Spleen (tissue), 11 donors: ENCODE results near the gene CPLANE1. TPM values are rescaled to one million over a fixed set of nuclear protein-coding genes. Genes with fewer than 3 reads are reported as not detected.

ENCODE experiments used
- DNase-seq: peaks from one replicate; pipeline ENCODE4 v3.0.0-alpha.2; 2020
- H3K27ac ChIP-seq, 8 donors: fragments of 200-600 bp; sonication (generic) in 7 of 8; 1 replicate in 4 of 8; 2 replicates in 4 of 8; pipeline versions ENCODE4 v1.5.0 to v1.8.0; 2016 to 2021; ENCODE audit warnings: inconsistent platforms in 4 of 8, mild to moderate bottlenecking in 4 of 8, moderate library complexity in 1 of 8
- H3K27me3 ChIP-seq, 7 donors: fragments of 200-600 bp; sonication (generic) in 6 of 7; replicated peaks in 1 of 7; 1 replicate in 4 of 7; 2 replicates in 3 of 7; pipeline versions ENCODE4 v1.5.0 to v1.8.0; 2016 to 2021; ENCODE audit warnings: inconsistent platforms in 3 of 7, mild to moderate bottlenecking in 1 of 7
- H3K36me3 ChIP-seq, 6 donors: fragments of 200-600 bp; sonication (generic) in 5 of 6; 1 replicate in 4 of 6; 2 replicates in 2 of 6; pipeline versions ENCODE4 v1.5.0 to v1.8.0; 2016 to 2021; ENCODE audit warnings: inconsistent platforms in 2 of 6
- H3K4me1 ChIP-seq, 6 donors: fragments of 200-600 bp; sonication (generic) in 5 of 6; 1 replicate in 3 of 6; 2 replicates in 3 of 6; pipeline versions ENCODE4 v1.5.0 to v1.8.0; 2016 to 2021; ENCODE audit warnings: inconsistent platforms in 3 of 6
- H3K4me3 ChIP-seq, 8 donors: fragments of 200-600 bp; sonication (generic) in 7 of 8; 1 replicate in 4 of 8; 2 replicates in 4 of 8; pipeline versions ENCODE4 v1.5.0 to v1.8.0; 2016 to 2021; ENCODE audit warnings: inconsistent platforms in 4 of 8, mild to moderate bottlenecking in 4 of 8, moderate library complexity in 2 of 8
- H3K9me3 ChIP-seq, 8 donors: fragments of 200-600 bp; sonication (generic) in 7 of 8; 1 replicate in 4 of 8; 2 replicates in 4 of 8; pipeline versions ENCODE4 v1.5.0 to v1.8.0; 2016 to 2021; ENCODE audit warnings: inconsistent platforms in 4 of 8
- POLR2A ChIP-seq, 3 donors: fragments of 450-650 bp; IDR thresholded peaks; one replicate each; pipeline ENCODE4 v1.5.1; 2017; ENCODE audit warnings: antibody characterized with exemption in 3 of 3, mild to moderate bottlenecking in 1 of 3
- POLR2AphosphoS5 ChIP-seq, 3 donors: sonication (generic); formaldehyde crosslinking; IDR thresholded peaks; one replicate each; pipeline ENCODE4 v1.5.1; 2017; ENCODE audit warnings: antibody characterized with exemption in 3 of 3
- WGBS, 5 donors: extraction: QIAGEN DNeasy Blood & Tissue Kit in 3 of 5; methylation state at CpG; one replicate each; pipeline versions ENCODE4 v1.1.5 to v1.1.7; 2013 to 2018; 5-methylcytosine and 5-hydroxymethylcytosine counted together
- intact Hi-C: fragments of 100-400 bp; cut with DNase I; formaldehyde crosslinking; loops from one replicate; pipeline ENCODE4 v1.15.0; 2023; ENCODE audit warnings: low total_unique reads
- polyA plus RNA-seq, 3 donors: library from polyadenylated mRNA; stranded (reverse); fragments of 200-250 nt; gene quantifications; one replicate each; pipeline ENCODE4 v1.2.1, GENCODE V29; 2013
- total RNA-seq, 7 donors: library from RNA; depleted of rRNA in 3 of 7; stranded (reverse); fragments of >200 nt in 3 of 7; fragmentation: NEBNext Ultra II Directional in 4 of 7; extraction: Animal tissue kit (Norgen Biotek cat#: 25700) in 4 of 7; gene quantifications; one replicate each; pipeline versions ENCODE4 v1.1.0 to v1.2.1, GENCODE V29; 2016 to 2021
- TF ChIP-seq, protein P1 (sequence below), 11 experiments: fragments of 200-600 bp in 7 of 11; fragments of 450-650 bp in 4 of 11; sonication (generic) in 4 of 11; IDR thresholded peaks in 8 of 11; conservative IDR thresholded peaks in 3 of 11; 1 replicate in 7 of 11; 2 replicates in 4 of 11; pipeline versions ENCODE4 v1.4.0 to v1.8.0; 2016 to 2021; ENCODE audit warnings: antibody characterized with exemption in 11 of 11, inconsistent platforms in 4 of 11, mild to moderate bottlenecking in 1 of 11
- donor health status: healthy with polysubstance abuse.
- donor health status: DM: no; HTN: no; CAD: no; lungs with moderate emphysema.
- donor health status: DM: no; HTN: no; CAD: no.
- donor health status: Bipolar disorder and iron deficiency.
- donor health status: healthy.
- donor health status: DM: no; HTN: no; CAD: no.
- donor health status: DM: yes; HTN: yes; CAD: no.

The CPLANE1 gene
- total and polyA plus RNA-seq, 10 donors, result 1.2 to 31.7 (median 19.1) TPM

DNA sequence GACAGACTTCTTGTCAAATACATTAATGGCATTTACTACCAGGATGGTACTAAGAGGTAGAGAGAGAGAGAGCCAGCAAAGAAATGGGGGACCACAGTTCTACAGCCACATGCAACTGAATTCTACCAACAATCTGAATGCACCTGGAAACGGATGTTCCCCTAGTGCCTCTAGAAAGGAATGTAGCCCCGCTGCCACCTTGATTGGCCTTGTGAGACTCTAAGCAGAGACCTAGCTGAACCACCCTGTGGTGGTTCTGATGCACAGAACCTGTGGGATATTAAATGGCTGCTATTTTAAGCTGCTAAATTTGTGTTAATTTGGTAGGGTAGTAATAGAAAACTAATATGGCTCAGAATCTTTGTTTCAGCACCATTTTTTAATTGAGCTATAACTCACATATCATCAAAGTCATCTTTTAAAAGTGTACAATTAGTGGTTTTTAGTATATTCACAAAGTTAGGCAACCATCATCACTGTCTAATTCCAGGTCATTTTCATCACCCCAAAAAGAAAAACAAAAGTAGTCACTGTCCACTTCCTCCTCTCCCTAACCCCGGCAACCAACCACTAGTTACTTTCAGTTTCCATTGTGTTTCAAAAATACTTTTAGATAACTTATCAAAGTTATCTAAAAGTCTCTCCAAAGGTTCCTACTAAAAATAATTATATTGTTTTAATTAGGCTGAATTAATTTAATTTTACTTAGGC is 51.7 kb downstream of the CPLANE1 start:
- H3K9me3 ChIP-seq, result no peaks in the 10 kb centered on the region
- H3K4me1 ChIP-seq, result peaks cover 5 to 21% (median 14%) of the 10 kb centered on the region in 6 donors
- peaks cover 0 to 38% (median 11%) of the 10 kb centered on the region in 6 donors for H3K36me3 ChIP-seq
- TF ChIP-seq POLR2A (IDR thresholded peaks at IDR 0.05) (no peak), POLR2AphosphoS5 (IDR thresholded peaks at IDR 0.05) (no peak)
- TF ChIP-seq, protein P1, sequence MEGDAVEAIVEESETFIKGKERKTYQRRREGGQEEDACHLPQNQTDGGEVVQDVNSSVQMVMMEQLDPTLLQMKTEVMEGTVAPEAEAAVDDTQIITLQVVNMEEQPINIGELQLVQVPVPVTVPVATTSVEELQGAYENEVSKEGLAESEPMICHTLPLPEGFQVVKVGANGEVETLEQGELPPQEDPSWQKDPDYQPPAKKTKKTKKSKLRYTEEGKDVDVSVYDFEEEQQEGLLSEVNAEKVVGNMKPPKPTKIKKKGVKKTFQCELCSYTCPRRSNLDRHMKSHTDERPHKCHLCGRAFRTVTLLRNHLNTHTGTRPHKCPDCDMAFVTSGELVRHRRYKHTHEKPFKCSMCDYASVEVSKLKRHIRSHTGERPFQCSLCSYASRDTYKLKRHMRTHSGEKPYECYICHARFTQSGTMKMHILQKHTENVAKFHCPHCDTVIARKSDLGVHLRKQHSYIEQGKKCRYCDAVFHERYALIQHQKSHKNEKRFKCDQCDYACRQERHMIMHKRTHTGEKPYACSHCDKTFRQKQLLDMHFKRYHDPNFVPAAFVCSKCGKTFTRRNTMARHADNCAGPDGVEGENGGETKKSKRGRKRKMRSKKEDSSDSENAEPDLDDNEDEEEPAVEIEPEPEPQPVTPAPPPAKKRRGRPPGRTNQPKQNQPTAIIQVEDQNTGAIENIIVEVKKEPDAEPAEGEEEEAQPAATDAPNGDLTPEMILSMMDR (IDR thresholded peaks at IDR 0.05 in 8 of 11, conservative IDR thresholded peaks at IDR 0.05 in 3 of 11), result no peak
- intact Hi-C loops, result no loop called here
- H3K27me3 ChIP-seq, result no peaks in the 10 kb centered on the region
- H3K27ac ChIP-seq, result peak overlapping the region; percentile 40 to 83 (median 73)
- 50 to 60% (median 54%) methylated on average over 3 of the region's 3 CpGs for WGBS, 5 donors
- no peak for DNase-seq
- H3K4me3 ChIP-seq, result peak overlapping the region in 5 of 8 donors; percentile 12 to 42 (median 17)

DNA sequence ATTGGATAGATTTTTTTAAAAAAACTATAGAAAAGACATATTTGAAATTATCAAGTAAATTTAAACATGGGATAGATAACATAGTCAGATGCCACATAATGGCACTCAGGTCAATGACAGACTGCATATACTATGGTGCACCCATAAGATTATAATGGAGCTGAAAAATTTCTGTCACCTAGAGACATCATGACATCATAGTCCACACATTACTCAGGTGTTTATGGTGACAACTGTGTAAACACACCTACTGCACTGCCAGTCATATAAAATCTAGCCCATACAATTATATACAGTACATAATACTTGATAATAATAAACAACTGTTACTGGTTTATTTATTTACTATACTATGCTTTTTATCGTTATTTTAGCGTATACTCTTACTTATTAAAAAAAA is 58.6 kb downstream of the CPLANE1 start:
- no peaks in the 10 kb centered on the region for H3K27me3 ChIP-seq
- H3K4me1 ChIP-seq, result no peaks in the 10 kb centered on the region
- no peaks in the 10 kb centered on the region for H3K9me3 ChIP-seq
- intact Hi-C loops, result no loop called here
- no peak for DNase-seq
- WGBS, 5 donors, result 93 to 99% (median 98%) methylated on average over 2 of the region's 2 CpGs
- no peak for TF ChIP-seq POLR2AphosphoS5 (IDR thresholded peaks at IDR 0.05)
- TF ChIP-seq, protein P1 (IDR thresholded peaks at IDR 0.05 in 8 of 11, conservative IDR thresholded peaks at IDR 0.05 in 3 of 11), result no peak
- TF ChIP-seq POLR2A (IDR thresholded peaks at IDR 0.05), result no peak
- no peak overlapping the region for H3K27ac ChIP-seq
- H3K36me3 ChIP-seq, result peaks cover 0 to 87% (median 14%) of the 10 kb centered on the region in 6 donors
- no peak overlapping the region for H3K4me3 ChIP-seq

DNA sequence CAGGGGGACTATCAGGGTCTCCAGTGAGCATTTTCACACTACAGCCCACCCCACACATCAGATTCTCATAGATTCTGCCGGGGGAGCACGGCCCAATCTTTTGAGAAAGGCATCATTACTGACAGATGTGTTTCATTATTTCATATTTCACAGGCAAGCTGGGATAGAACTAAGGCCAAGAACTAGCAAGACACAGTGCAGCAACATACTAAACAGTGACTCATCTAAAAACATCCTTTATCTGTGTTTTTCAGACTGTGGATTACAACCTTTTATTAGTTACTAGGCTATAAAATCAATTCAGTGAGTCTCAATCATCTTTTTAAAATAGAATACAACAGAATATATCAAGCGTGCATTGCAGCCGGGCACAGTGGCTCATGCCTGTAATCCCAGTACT is 59.8 kb downstream of the CPLANE1 start:
- WGBS, 5 donors, result 92 to 99% (median 96%) methylated on average over 4 of the region's 4 CpGs

DNA sequence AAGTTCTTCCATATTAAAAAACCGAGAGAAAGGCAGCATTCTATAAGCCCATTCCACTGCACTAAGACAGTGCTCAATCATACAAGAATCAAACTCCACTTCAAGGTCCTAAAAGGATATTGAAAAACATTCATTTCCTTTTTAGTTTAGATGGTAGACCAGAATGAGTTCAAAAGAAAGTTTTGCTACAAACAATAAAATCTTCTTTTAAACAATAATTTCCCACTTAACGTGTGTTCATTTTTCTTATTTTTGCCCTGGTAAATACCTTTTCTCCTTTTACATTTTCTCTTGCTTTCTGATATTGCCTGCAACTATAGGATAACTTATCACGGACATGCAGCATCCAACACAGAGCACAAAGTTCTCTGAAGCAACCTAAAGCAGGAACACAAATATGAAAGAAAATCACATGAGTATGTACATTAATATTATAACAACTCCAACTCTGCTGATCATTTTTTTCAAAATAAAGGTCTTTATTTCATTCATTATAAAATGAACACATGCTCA is 61.7 kb downstream of the CPLANE1 start:
- Histone ChIP-seq H3K4me1 (peaks cover 0 to 2% (median 0%) of the 10 kb centered on the region in 6 donors), H3K36me3 (peaks cover 0 to 86% (median 23%) of the 10 kb centered on the region in 6 donors), H3K27ac (no peak overlapping the region), H3K27me3 (no peaks in the 10 kb centered on the region), H3K4me3 (no peak overlapping the region), H3K9me3 (no peaks in the 10 kb centered on the region)
- WGBS, 5 donors, result 88 to 97% (median 95%) methylated on average over 3 of the region's 3 CpGs
- intact Hi-C loops, result no loop called here
- TF ChIP-seq POLR2A (IDR thresholded peaks at IDR 0.05) (no peak), POLR2AphosphoS5 (IDR thresholded peaks at IDR 0.05) (no peak)
- TF ChIP-seq, protein P1 (IDR thresholded peaks at IDR 0.05 in 8 of 11, conservative IDR thresholded peaks at IDR 0.05 in 3 of 11), result no peak
- no peak for DNase-seq

More for the DNA sequence above, 59.8 kb downstream of the CPLANE1 start:
- intact Hi-C loops, result no loop called here
- no peak for DNase-seq
- H3K9me3 ChIP-seq, result no peaks in the 10 kb centered on the region
- no peaks in the 10 kb centered on the region for H3K27me3 ChIP-seq
- H3K4me1 ChIP-seq, result no peaks in the 10 kb centered on the region
- H3K36me3 ChIP-seq, result peaks cover 0 to 82% (median 17%) of the 10 kb centered on the region in 6 donors
- no peak overlapping the region for H3K27ac ChIP-seq
- TF ChIP-seq POLR2A (IDR thresholded peaks at IDR 0.05), result no peak
- TF ChIP-seq, protein P1 (IDR thresholded peaks at IDR 0.05 in 8 of 11, conservative IDR thresholded peaks at IDR 0.05 in 3 of 11), result no peak
- TF ChIP-seq POLR2AphosphoS5 (IDR thresholded peaks at IDR 0.05), result no peak
- H3K4me3 ChIP-seq, result no peak overlapping the region
